DND-41 (cell line): ENCODE data around the gene OTUD1.

ENCODE experiments used
- ATAC-seq: fragments of 200-7000 bp; cut with Tn5 transposase; 3 replicates; pipeline ENCODE4 v1.9.1; 2021; ENCODE audit warnings: low read depth; ENCODE audit not compliant: insufficient read depth
- DNase-seq: peaks from one replicate; pipeline ENCODE4 v3.0.0-alpha.2; 2020
- H2AFZ ChIP-seq: 2 replicates; pipeline ENCODE4 v1.6.0; 2012; ENCODE audit warnings: low read depth, low read length
- H3K27ac ChIP-seq: 2 replicates; pipeline ENCODE4 v1.5.1; 2012; ENCODE audit warnings: low read length, inconsistent platforms
- H3K27me3 ChIP-seq: fragments of 200-600 bp; sonication (generic); 2 replicates; pipeline ENCODE4 v1.6.0; 2012; ENCODE audit warnings: low read length, mild to moderate bottlenecking, inconsistent platforms; ENCODE audit not compliant: insufficient read depth, poor library complexity
- H3K36me3 ChIP-seq: 2 replicates; pipeline ENCODE4 v1.5.1; 2012; ENCODE audit warnings: low read length, inconsistent platforms; ENCODE audit not compliant: insufficient read depth
- H3K4me1 ChIP-seq: 2 replicates; pipeline ENCODE4 v1.5.1; 2012; ENCODE audit warnings: mild to moderate bottlenecking, low read length; ENCODE audit not compliant: insufficient read depth
- H3K4me2 ChIP-seq: 2 replicates; pipeline ENCODE4 v1.6.0; 2012; ENCODE audit warnings: mild to moderate bottlenecking, moderate library complexity, low read length, inconsistent platforms; ENCODE audit not compliant: insufficient read depth
- H3K4me3 ChIP-seq, 2 experiments: fragments of 200-600 bp in 1 of 2; shearing (Covaris generic) in 1 of 2; 2 replicates each; pipeline ENCODE4 v1.5.1; 2012 to 2016; ENCODE audit warnings: inconsistent platforms in 2 of 2, low read length in 2 of 2, mild to moderate bottlenecking in 2 of 2, low read depth in 1 of 2, moderate library complexity in 1 of 2
- H3K79me2 ChIP-seq: 2 replicates; pipeline ENCODE4 v1.6.0; 2012; ENCODE audit warnings: low read length, inconsistent platforms; ENCODE audit not compliant: insufficient read depth
- H3K9ac ChIP-seq: 2 replicates; pipeline ENCODE4 v1.6.0; 2012; ENCODE audit warnings: low read depth, mild to moderate bottlenecking, inconsistent platforms, low read length, moderate library complexity
- H3K9me3 ChIP-seq: 2 replicates; pipeline ENCODE4 v1.5.1; 2012; ENCODE audit warnings: low read length, moderate library complexity, mild to moderate bottlenecking, inconsistent platforms; ENCODE audit not compliant: insufficient read depth, severe bottlenecking
- H4K20me1 ChIP-seq: 2 replicates; pipeline ENCODE4 v1.6.0; 2012; ENCODE audit warnings: low read length; ENCODE audit not compliant: insufficient read depth
- CTCF ChIP-seq: IDR thresholded peaks from 2 replicates; pipeline ENCODE4 v1.5.1; 2012; ENCODE audit warnings: borderline replicate concordance, low read length, moderate library complexity, mild to moderate bottlenecking; ENCODE audit not compliant: poor library complexity, severe bottlenecking; ENCODE audit errors: extremely low read depth
- EZH2 ChIP-seq: IDR thresholded peaks from 3 replicates; pipeline ENCODE4 v1.6.1; 2012; ENCODE audit warnings: borderline replicate concordance, low read depth, mild to moderate bottlenecking, moderate library complexity, low read length, inconsistent platforms; ENCODE audit not compliant: severe bottlenecking

Gene OTUD1

GRCh38 chr10:23474081-23474480 is 35.2 kb downstream of the OTUD1 start:
- Histone ChIP-seq H3K9me3 (no peaks in the 10 kb centered on the region), H3K79me2 (no peaks in the 10 kb centered on the region), H3K9ac (no peak overlapping the region), H3K4me3 (no peak overlapping the region), H3K4me2 (no peak overlapping the region), H3K4me1 (no peaks in the 10 kb centered on the region), H3K27ac (no peak overlapping the region), H3K36me3 (no peaks in the 10 kb centered on the region), H3K27me3 (no peaks in the 10 kb centered on the region), H2AFZ (no peak overlapping the region), H4K20me1 (no peaks in the 10 kb centered on the region)
- ATAC-seq = no peak
- TF ChIP-seq EZH2 = no peak
- TF ChIP-seq CTCF = no peak
- no peak for DNase-seq

GRCh38 chr10:23474626-23475025 is 35.8 kb downstream of the OTUD1 start:
- Histone ChIP-seq H3K4me3 (no peak overlapping the region), H3K79me2 (no peaks in the 10 kb centered on the region), H3K27me3 (no peaks in the 10 kb centered on the region), H3K36me3 (no peaks in the 10 kb centered on the region), H3K4me2 (no peak overlapping the region), H3K4me1 (no peaks in the 10 kb centered on the region), H3K27ac (no peak overlapping the region), H3K9me3 (no peaks in the 10 kb centered on the region), H4K20me1 (no peaks in the 10 kb centered on the region), H3K9ac (no peak overlapping the region), H2AFZ (no peak overlapping the region)
- ATAC-seq = no peak
- DNase-seq = no peak
- TF ChIP-seq CTCF (no peak), EZH2 (no peak)

- H3K4me1 ChIP-seq = no peaks in the 10 kb centered on the region
- no peak overlapping the region for H2AFZ ChIP-seq
- H3K9ac ChIP-seq = no peak overlapping the region
- TF ChIP-seq EZH2 (no peak), CTCF (no peak)
- H3K27me3 ChIP-seq = no peaks in the 10 kb centered on the region
- no peak overlapping the region for H3K4me2 ChIP-seq
- H3K36me3 ChIP-seq = no peaks in the 10 kb centered on the region
- no peaks in the 10 kb centered on the region for H4K20me1 ChIP-seq
- no peak overlapping the region for H3K4me3 ChIP-seq
- no peak for ATAC-seq
- no peak overlapping the region for H3K27ac ChIP-seq
- no peak for DNase-seq
- H3K9me3 ChIP-seq = no peaks in the 10 kb centered on the region
- no peaks in the 10 kb centered on the region for H3K79me2 ChIP-seq
Observed at GRCh38 chr10:23478570-23478969, 39.7 kb downstream of the OTUD1 start.
